ENCODE data around the gene MRPS10. TPM values are rescaled to one million over a fixed set of nuclear protein-coding genes. Genes with fewer than 3 reads are reported as not detected.
A peak's percentile ranks its signal among the peaks of the same experiment; 100 is the strongest.

The MRPS10 gene
- 29.8 and 35.5 TPM in 2 replicates for polyA plus RNA-seq (2012; rRNA removed)
- 47.9 and 55.7 TPM in 2 replicates for polyA plus RNA-seq (2012; cell fraction: cytosol; rRNA removed)
- polyA plus RNA-seq (2012; cell fraction: nucleus; rRNA removed) = 6.6 and 12.2 TPM in 2 replicates

GRCh38 chr6:42217519-42218367, at the start of gene MRPS10:
Gene MRPS10 (minus strand): TSS chr6:42217861. CDS start chr6:42217849, 12 bp downstream.
- Histone ChIP-seq H3K4me2 (peak within 1 kb of the TSS; percentile 78), H3F3A (replicated peaks; ENCODE audit: insufficient read depth) (peaks cover 12% of the 10 kb centered on the region), H3K27me3 (ENCODE audit: insufficient read depth) (no peaks in the 10 kb centered on the region), H3K9ac (peak within 1 kb of the TSS; percentile 84), H3K27ac (ENCODE audit: low read depth in 2 of 2, low read length in 1 of 2) (peak within 1 kb of the TSS; percentile 79 to 87), H3K36me3 (replicated peaks in 1 of 2; ENCODE audit: control insufficient read depth in 1 of 2, insufficient read depth in 2 of 2, low read length in 1 of 2) (peaks cover 10 to 16% of the 10 kb centered on the region in 2 experiments), H2AFZ (ENCODE audit: low read depth) (peak within 1 kb of the TSS; percentile 85), H3K9me2 (no peaks in the 10 kb centered on the region), H3K9me3 (no peaks in the 10 kb centered on the region), H4K20me1 (ENCODE audit: insufficient read depth) (no peaks in the 10 kb centered on the region), H3K4me3 (ENCODE audit: low read depth in 2 of 2, low read length in 1 of 2) (peak within 1 kb of the TSS; percentile 72), H3K4me1 (ENCODE audit: control insufficient read depth in 1 of 2, insufficient read depth in 2 of 2, low read depth in 1 of 2, low read length in 1 of 2) (peaks cover 3 to 5% of the 10 kb centered on the region in 2 experiments; a peak in 1 of 4 replicates), H3K79me2 (ENCODE audit: insufficient read depth) (peaks cover 38% of the 10 kb centered on the region)
- ChIA-PET CTCF (interaction anchor here (0.7 to 6.3 kb wide), 3 partner anchors 314 to 431 kb away, joined by 3 to 47 read pairs (median 4); partner anchors contain the start of gene TOMM6), POLR2A (interaction anchor here (0.9 to 1.2 kb wide), 2 partner anchors 235 to 330 kb away, joined by 4 to 8 read pairs; no protein-coding TSS in a partner anchor)
- WGBS (ENCODE audit: low lambda C conversion rate) = 21% methylated on average over 16 of the region's 29 CpGs
- DNase-seq = peak; percentile 91
- 0 out of 2 replicates have a peak, but pooled peaks have one; percentile 19 for TF ChIP-seq JUND (IDR thresholded peaks at IDR 0.05)
- TF ChIP-seq REST (IDR thresholded peaks at IDR 0.05; ENCODE audit: low read depth, low read length) = peak; percentile 80
- peak; percentile 47 for TF ChIP-seq RFX5 (IDR thresholded peaks at IDR 0.05; ENCODE audit: low read length)
- TF ChIP-seq MEF2A (IDR thresholded peaks at IDR 0.05; ENCODE audit: borderline replicate concordance, low read depth) = no peak
- TF ChIP-seq MXI1 (IDR thresholded peaks at IDR 0.05; ENCODE audit: low read depth, low read length) = peak; percentile 87
- peak; percentile 93 for TF ChIP-seq CHD2 (IDR thresholded peaks at IDR 0.05; ENCODE audit: low read length, partially characterized antibody)
- TF ChIP-seq EP300 (IDR thresholded peaks at IDR 0.05; ENCODE audit: borderline replicate concordance in 1 of 2, low read depth in 1 of 2, low read length in 1 of 2) = peak; percentile 36 to 38; a peak in 2 of 4 replicates
- no peak for TF ChIP-seq USF1 (IDR thresholded peaks at IDR 0.05; ENCODE audit: borderline replicate concordance, low read depth)
- peak; percentile 100 for TF ChIP-seq TAF1 (IDR thresholded peaks at IDR 0.05; ENCODE audit: borderline replicate concordance, low read depth, low read length)
- TF ChIP-seq RXRA (IDR thresholded peaks at IDR 0.05; ENCODE audit: borderline replicate concordance, low read depth) = no peak
- no peak for TF ChIP-seq GATA2 (CRISPR knock-in tag; IDR thresholded peaks at IDR 0.05)
- no peak; the same call in 1 of the 2 replicates for TF ChIP-seq RAD21 (IDR thresholded peaks at IDR 0.05; ENCODE audit: low read length)
- peak; percentile 77 for TF ChIP-seq ELF1 (IDR thresholded peaks at IDR 0.05)
- no peak; the same call in 1 of the 2 replicates for TF ChIP-seq FOSL2 (IDR thresholded peaks at IDR 0.05; ENCODE audit: borderline replicate concordance, low read depth)
- peak; percentile 92 for TF ChIP-seq MAX (IDR thresholded peaks at IDR 0.05; ENCODE audit: low read depth)
- TF ChIP-seq USF2 (IDR thresholded peaks at IDR 0.05; ENCODE audit: borderline replicate concordance, low read depth, low read length) = no peak
- no peak for TF ChIP-seq IRF3 (IDR thresholded peaks at IDR 0.05; ENCODE audit: low read depth, low read length)
- peak; percentile 51; the same call in 1 of the 2 replicates for TF ChIP-seq TCF12 (IDR thresholded peaks at IDR 0.05)
- TF ChIP-seq ZBTB33 (IDR thresholded peaks at IDR 0.05; ENCODE audit: borderline replicate concordance, low read depth) = peak; percentile 59; the same call in 1 of the 2 replicates
- TF ChIP-seq NRF1 (IDR thresholded peaks at IDR 0.05; ENCODE audit: low read depth, low read length) = no peak

Measured in SK-N-SH (cell line).